HCT116 (cell line): Measurements from ENCODE around the gene SPIRE1. TPM values are rescaled to one million over a fixed set of nuclear protein-coding genes. Genes with fewer than 3 reads are reported as not detected.

Experiments
- ATAC-seq: fragments of 200-7000 bp; cut with Tn5 transposase; 2 replicates; pipeline ENCODE4 v1.9.1; 2020; ENCODE audit warnings: mild to moderate bottlenecking, moderate library complexity
- BruUV-seq: library from RNA; stranded (reverse); fragments of 400-500 nt; replicated peaks from 2 replicates; lab custom pipeline; 2021; lab: Mats Ljungman, UMichigan
- CTCF ChIA-PET: fragments of 300-600 bp; sonication (Branson Sonifier 250); formaldehyde crosslinking; loops from one replicate; lab custom pipeline; 2021; ENCODE audit warnings: antibody characterized with exemption; lab: Charles Lee
- POLR2A ChIA-PET: fragments of 300-600, 350-600 bp; sonication (Branson Sonifier 250); formaldehyde crosslinking; loops from one replicate; lab custom pipeline; 2021; ENCODE audit warnings: antibody characterized with exemption; lab: Charles Lee
- RAD21 ChIA-PET, 2 experiments: fragments of 300-600 bp; sonication (Branson Sonifier 250); formaldehyde crosslinking; loops; one replicate each; lab custom pipeline; 2023; ENCODE audit warnings: low total read pairs in 2 of 2; ENCODE audit not compliant: uncharacterized antibody in 2 of 2, unreplicated experiment in 2 of 2, low non-redundant PET in 1 of 2; lab: Charles Lee
- DNase-seq: peaks from one replicate; pipeline ENCODE4 v3.0.0-alpha.2; 2010; ENCODE audit warnings: low read depth, low spot score
- H2AFZ ChIP-seq: fragments of 200-600 bp; shearing (Covaris generic), sonication (generic); 2 replicates; pipeline ENCODE4 v1.6.1; 2017; ENCODE audit warnings: low read depth, mixed run types, mixed read lengths, antibody characterized with exemption, low read length; ENCODE audit not compliant: poor library complexity, severe bottlenecking
- H3K27ac ChIP-seq: 2 replicates; pipeline ENCODE4 v1.5.1; 2012; ENCODE audit warnings: low read depth, low read length
- H3K27me3 ChIP-seq: fragments of 200-600 bp; sonication (generic); 2 replicates; pipeline ENCODE4 v1.6.1; 2016; ENCODE audit warnings: mixed run types, low read length, mixed read lengths; ENCODE audit not compliant: insufficient read depth
- H3K36me3 ChIP-seq, 2 experiments: fragments of 200-500 bp in 1 of 2; fragments of 200-600 bp in 1 of 2; sonication (Bioruptor generic) in 1 of 2; sonication (generic) in 1 of 2; 2 replicates each; pipeline versions ENCODE4 v1.5.1 to v1.6.1; 2014 to 2016; ENCODE audit warnings: low read length in 2 of 2, inconsistent platforms in 1 of 2, mixed read lengths in 1 of 2, mixed run types in 1 of 2; ENCODE audit not compliant: insufficient read depth in 2 of 2, control insufficient read depth in 1 of 2
- H3K4me1 ChIP-seq, 2 experiments: fragments of 200-600 bp in 1 of 2; sonication (generic) in 1 of 2; 2 replicates each; pipeline versions ENCODE4 v1.5.1 to v1.6.1; 2012 to 2017; ENCODE audit warnings: low read length in 2 of 2, inconsistent platforms in 1 of 2, mild to moderate bottlenecking in 1 of 2, mixed read lengths in 1 of 2, mixed run types in 1 of 2, moderate library complexity in 1 of 2; ENCODE audit not compliant: insufficient read depth in 2 of 2, control insufficient read depth in 1 of 2
- H3K4me2 ChIP-seq: fragments of 200-600 bp; sonication (generic); 2 replicates; pipeline ENCODE4 v1.6.1; 2017; ENCODE audit warnings: mixed run types, low read length, mixed read lengths
- H3K4me3 ChIP-seq, 2 experiments: fragments of 200-600 bp in 1 of 2; sonication (generic) in 1 of 2; replicated peaks in 1 of 2; 2 replicates each; pipeline ENCODE4 v1.5.1; 2011 to 2016; ENCODE audit warnings: low read length in 2 of 2, control low read depth in 1 of 2, low read depth in 1 of 2, mild to moderate bottlenecking in 1 of 2, mixed read lengths in 1 of 2, mixed run types in 1 of 2
- H3K79me2 ChIP-seq: fragments of 200-600 bp; sonication (generic); 2 replicates; pipeline ENCODE4 v1.6.1; 2017; ENCODE audit warnings: mild to moderate bottlenecking, mixed run types, low read length, moderate library complexity, mixed read lengths; ENCODE audit not compliant: insufficient read depth
- H3K9ac ChIP-seq: fragments of 200-600 bp; sonication (generic); 2 replicates; pipeline ENCODE4 v1.6.1; 2016; ENCODE audit warnings: low read length, mixed read lengths
- H3K9me2 ChIP-seq: fragments of 200-600 bp; sonication (generic), shearing (Covaris generic); 2 replicates; pipeline ENCODE4 v1.6.1; 2017; ENCODE audit warnings: mixed run types, mild to moderate bottlenecking, moderate library complexity; ENCODE audit not compliant: insufficient read depth
- H3K9me3 ChIP-seq, 2 experiments: fragments of 200-500 bp in 1 of 2; fragments of 200-600 bp in 1 of 2; sonication (Bioruptor generic) in 1 of 2; sonication (generic) in 1 of 2; 2 replicates each; pipeline ENCODE4 v1.6.1; 2014 to 2017; ENCODE audit warnings: low read length in 2 of 2, mixed read lengths in 2 of 2, inconsistent platforms in 1 of 2, low read depth in 1 of 2, mild to moderate bottlenecking in 1 of 2, mixed run types in 1 of 2, moderate library complexity in 1 of 2; ENCODE audit not compliant: control insufficient read depth in 1 of 2, insufficient read depth in 1 of 2
- H4K20me1 ChIP-seq: fragments of 200-600 bp; sonication (generic), shearing (Covaris generic); 2 replicates; pipeline ENCODE4 v1.6.1; 2017; ENCODE audit warnings: mixed run types, mild to moderate bottlenecking, moderate library complexity; ENCODE audit not compliant: insufficient read depth
- CBX3 ChIP-seq: IDR thresholded peaks from 2 replicates; pipeline ENCODE4 v1.6.1; 2012; ENCODE audit warnings: low read depth
- RAD21 ChIP-seq: IDR thresholded peaks from 2 replicates; pipeline ENCODE4 v1.6.1; 2012; ENCODE audit warnings: low read depth, mild to moderate bottlenecking
- ZFX ChIP-seq: fragments of 450-650 bp; IDR thresholded peaks from 2 replicates; pipeline ENCODE4 v1.6.1; 2017
- intact Hi-C: fragments of 100-400 bp; cut with micrococcal nuclease; formaldehyde crosslinking; loops from 2 replicates; pipeline ENCODE4 v1.10.0; 2022
- total RNA-seq: library from RNA; stranded (reverse); gene quantifications from one replicate; pipeline ENCODE4 v1.2.1, GENCODE V29; 2021; ENCODE audit not compliant: unreplicated experiment
- TF ChIP-seq, protein P1 (sequence below): IDR thresholded peaks from 2 replicates; pipeline ENCODE4 v1.6.1; 2012; ENCODE audit warnings: low read depth

Gene SPIRE1
- total RNA-seq, 1 experiment from 2014 or later: 26.6 TPM

DNA sequence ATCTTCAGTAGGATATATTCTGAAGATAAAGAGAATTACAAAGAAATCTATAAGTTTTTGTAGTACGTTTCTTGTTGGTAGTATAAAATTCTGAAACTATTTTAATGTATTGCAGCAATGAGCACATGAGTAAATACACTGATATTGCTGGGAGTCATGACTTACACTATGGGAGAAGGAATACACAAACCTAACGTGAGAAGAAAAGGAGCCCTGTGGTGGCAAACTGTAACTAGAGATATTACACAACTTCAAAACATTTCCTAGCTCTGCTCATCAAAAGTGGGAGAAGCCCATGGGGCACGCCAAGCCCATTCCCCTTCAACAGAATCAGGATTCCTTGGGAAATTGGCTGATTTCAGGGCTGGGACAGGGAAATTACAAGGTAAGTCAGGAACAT, 20.5 kb downstream of the SPIRE1 start (continued):
- TF ChIP-seq, protein P1, sequence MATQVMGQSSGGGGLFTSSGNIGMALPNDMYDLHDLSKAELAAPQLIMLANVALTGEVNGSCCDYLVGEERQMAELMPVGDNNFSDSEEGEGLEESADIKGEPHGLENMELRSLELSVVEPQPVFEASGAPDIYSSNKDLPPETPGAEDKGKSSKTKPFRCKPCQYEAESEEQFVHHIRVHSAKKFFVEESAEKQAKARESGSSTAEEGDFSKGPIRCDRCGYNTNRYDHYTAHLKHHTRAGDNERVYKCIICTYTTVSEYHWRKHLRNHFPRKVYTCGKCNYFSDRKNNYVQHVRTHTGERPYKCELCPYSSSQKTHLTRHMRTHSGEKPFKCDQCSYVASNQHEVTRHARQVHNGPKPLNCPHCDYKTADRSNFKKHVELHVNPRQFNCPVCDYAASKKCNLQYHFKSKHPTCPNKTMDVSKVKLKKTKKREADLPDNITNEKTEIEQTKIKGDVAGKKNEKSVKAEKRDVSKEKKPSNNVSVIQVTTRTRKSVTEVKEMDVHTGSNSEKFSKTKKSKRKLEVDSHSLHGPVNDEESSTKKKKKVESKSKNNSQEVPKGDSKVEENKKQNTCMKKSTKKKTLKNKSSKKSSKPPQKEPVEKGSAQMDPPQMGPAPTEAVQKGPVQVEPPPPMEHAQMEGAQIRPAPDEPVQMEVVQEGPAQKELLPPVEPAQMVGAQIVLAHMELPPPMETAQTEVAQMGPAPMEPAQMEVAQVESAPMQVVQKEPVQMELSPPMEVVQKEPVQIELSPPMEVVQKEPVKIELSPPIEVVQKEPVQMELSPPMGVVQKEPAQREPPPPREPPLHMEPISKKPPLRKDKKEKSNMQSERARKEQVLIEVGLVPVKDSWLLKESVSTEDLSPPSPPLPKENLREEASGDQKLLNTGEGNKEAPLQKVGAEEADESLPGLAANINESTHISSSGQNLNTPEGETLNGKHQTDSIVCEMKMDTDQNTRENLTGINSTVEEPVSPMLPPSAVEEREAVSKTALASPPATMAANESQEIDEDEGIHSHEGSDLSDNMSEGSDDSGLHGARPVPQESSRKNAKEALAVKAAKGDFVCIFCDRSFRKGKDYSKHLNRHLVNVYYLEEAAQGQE: no peak
- TF ChIP-seq ZFX (no peak), RAD21 (no peak)

DNA sequence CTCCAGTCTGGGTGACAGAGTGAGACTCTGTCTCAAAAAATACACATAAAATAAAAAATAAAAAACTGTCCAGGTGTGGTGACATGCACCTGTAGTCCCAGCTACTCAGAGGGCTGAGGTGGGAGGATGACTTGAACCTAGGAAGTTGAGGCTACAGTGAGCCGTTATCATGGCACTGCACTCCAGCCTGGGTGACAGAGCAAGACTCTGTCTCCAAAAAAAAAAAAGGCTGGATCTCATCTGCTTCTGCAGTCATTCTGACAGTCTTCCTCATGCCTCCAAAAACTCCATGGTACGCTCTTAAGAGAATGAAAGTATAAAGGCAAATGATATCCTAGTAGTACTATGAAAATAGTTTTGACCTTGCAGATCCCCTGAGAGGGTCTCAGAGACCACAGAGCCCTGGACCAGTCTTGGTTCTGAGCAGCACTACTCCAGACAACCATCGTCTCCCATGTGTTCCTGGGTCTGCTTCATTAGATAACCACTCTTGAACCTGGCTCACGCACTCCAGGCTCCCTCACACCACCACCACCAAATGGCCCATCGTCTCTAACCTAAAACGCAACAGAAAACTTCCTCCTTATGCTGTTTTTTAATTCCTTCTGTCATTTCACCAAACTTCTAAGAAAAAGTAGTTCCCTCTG, 26.0 kb downstream of the SPIRE1 start:
- ATAC-seq (no peak), DNase-seq (no peak)
- H3K4me1 ChIP-seq: 0 out of 4 replicates have a peak, but pooled peaks cover 0 to 6% of the 10 kb centered on the region in 2 experiments
- POLR2A ChIA-PET: no interaction called here
- CTCF ChIA-PET: interaction anchor here (1.2 kb wide), 1 partner anchor 239 kb away, joined by 3 read pairs; no protein-coding TSS in a partner anchor
- H3K4me2 ChIP-seq: no peak overlapping the region
- H3K27ac ChIP-seq: no peak overlapping the region
- no peaks in the 10 kb centered on the region for H3K36me3 ChIP-seq
- H3K9me2 ChIP-seq: no peaks in the 10 kb centered on the region
- TF ChIP-seq CBX3: no peak
- RAD21 ChIA-PET: no interaction called here
- no peaks in the 10 kb centered on the region for H3K79me2 ChIP-seq
- H3K9me3 ChIP-seq: no peaks in the 10 kb centered on the region
- no peaks in the 10 kb centered on the region for H4K20me1 ChIP-seq
- intact Hi-C loops: no loop called here
- H3K9ac ChIP-seq: no peak overlapping the region
- H3K27me3 ChIP-seq: no peaks in the 10 kb centered on the region
- BruUV-seq: no TSS peak
- H2AFZ ChIP-seq: no peak overlapping the region
- H3K4me3 ChIP-seq: no peak overlapping the region
